Neural crest cell (in vitro differentiated cells): Measurements from ENCODE around the gene GPS2. TPM values are rescaled to one million over a fixed set of nuclear protein-coding genes. Genes with fewer than 3 reads are reported as not detected.
A peak's percentile ranks its signal among the peaks of the same experiment; 100 is the strongest.

Experiments used
- DNase-seq: peaks from one replicate; pipeline ENCODE4 v3.0.0; 2021; ENCODE audit warnings: low read depth, mixed read lengths, low spot score
- H3K27ac Mint-ChIP-seq: one replicate; pipeline ENCODE4 v1.8.0; 2021; ENCODE audit warnings: mild to moderate bottlenecking, mixed read lengths; ENCODE audit not compliant: unreplicated experiment
- H3K27me3 Mint-ChIP-seq: 2 replicates; pipeline ENCODE4 v1.8.0; 2021; ENCODE audit warnings: low read depth, mild to moderate bottlenecking, mixed read lengths
- H3K36me3 Mint-ChIP-seq: 2 replicates; pipeline ENCODE4 v1.8.0; 2021; ENCODE audit warnings: low read depth, mild to moderate bottlenecking, mixed read lengths
- H3K4me1 Mint-ChIP-seq: 2 replicates; pipeline ENCODE4 v1.8.0; 2021; ENCODE audit warnings: mixed read lengths
- H3K4me3 Mint-ChIP-seq: one replicate; pipeline ENCODE4 v1.8.0; 2021; ENCODE audit warnings: mild to moderate bottlenecking, mixed read lengths
- H3K9me3 Mint-ChIP-seq: 2 replicates; pipeline ENCODE4 v1.8.0; 2021; ENCODE audit warnings: mixed read lengths
- CTCF ChIP-seq: fragments of 200-600 bp; sonication (generic); conservative IDR thresholded peaks from 2 replicates; pipeline ENCODE4 v1.5.0; 2021; ENCODE audit warnings: antibody characterized with exemption, mild to moderate bottlenecking
- total RNA-seq: library from RNA; stranded (reverse); gene quantifications from 2 replicates; pipeline ENCODE4 v1.2.1, GENCODE V29; 2021

Gene GPS2
- total RNA-seq, 1 donor from 2014 or later: 84.2 TPM

GRCh38 chr17:7352503-7352889 is 37.3 kb upstream of the GPS2 start:
- peak; percentile 65 for TF ChIP-seq CTCF
- H3K36me3 Mint-ChIP-seq: no peaks in the 10 kb centered on the region
- peak overlapping the region; percentile 71 for H3K27ac Mint-ChIP-seq
- H3K4me1 Mint-ChIP-seq: peaks cover 40% of the 10 kb centered on the region
- peak overlapping the region; percentile 85 for H3K4me3 Mint-ChIP-seq
- H3K27me3 Mint-ChIP-seq: no peaks in the 10 kb centered on the region
- DNase-seq: no peak
- no peaks in the 10 kb centered on the region for H3K9me3 Mint-ChIP-seq

- H3K27me3 Mint-ChIP-seq: no peaks in the 10 kb centered on the region
- H3K36me3 Mint-ChIP-seq: no peaks in the 10 kb centered on the region
- peak; percentile 69 for DNase-seq
- H3K4me1 Mint-ChIP-seq: peaks cover 40% of the 10 kb centered on the region
- no peaks in the 10 kb centered on the region for H3K9me3 Mint-ChIP-seq
- H3K4me3 Mint-ChIP-seq: peak within 1 kb of the TSS; percentile 85
- no peak for TF ChIP-seq CTCF
- peak within 1 kb of the TSS; percentile 71 for H3K27ac Mint-ChIP-seq
These were observed 36.7 kb upstream of the GPS2 start, which contains the start of gene KCTD11 for GRCh38 chr17:7351665-7352502. Gene KCTD11, plus strand, starts transcription at chr17:7352162.

- H3K4me3 Mint-ChIP-seq: peak overlapping the region; percentile 84
- no peak for DNase-seq
- no peaks in the 10 kb centered on the region for H3K27me3 Mint-ChIP-seq
- no peaks in the 10 kb centered on the region for H3K36me3 Mint-ChIP-seq
- no peak for TF ChIP-seq CTCF
- peak overlapping the region; percentile 92 for H3K27ac Mint-ChIP-seq
- no peaks in the 10 kb centered on the region for H3K9me3 Mint-ChIP-seq
- peaks cover 29% of the 10 kb centered on the region for H3K4me1 Mint-ChIP-seq
These were observed 33.5 kb upstream of the GPS2 start for GRCh38 chr17:7348478-7349242.

GRCh38 chr17:7347630-7348477 is 32.7 kb upstream of the GPS2 start:
- no peaks in the 10 kb centered on the region for H3K36me3 Mint-ChIP-seq
- no peak for DNase-seq
- H3K4me1 Mint-ChIP-seq: peaks cover 27% of the 10 kb centered on the region
- H3K4me3 Mint-ChIP-seq: peak overlapping the region; percentile 49
- H3K27ac Mint-ChIP-seq: peak overlapping the region; percentile 12
- H3K9me3 Mint-ChIP-seq: no peaks in the 10 kb centered on the region
- TF ChIP-seq CTCF: no peak
- no peaks in the 10 kb centered on the region for H3K27me3 Mint-ChIP-seq
